WTC11 (cell line): Measurements from ENCODE around the gene VEPH1.

Source experiments
- E2F5 ChIP-seq: sonication (generic); formaldehyde crosslinking; IDR thresholded peaks from 2 replicates; pipeline ENCODE4 v1.8.1; 2022; ENCODE audit warnings: mild to moderate bottlenecking, moderate library complexity, missing genetic modification reagents
- HMGA2 ChIP-seq: fragments of 250-450 bp; sonication (Bioruptor Pico); IDR thresholded peaks from 2 replicates; pipeline ENCODE4 v1.4.0; 2021; ENCODE audit warnings: mild to moderate bottlenecking, moderate library complexity
- RELA ChIP-seq: sonication (generic); formaldehyde crosslinking; IDR thresholded peaks from 2 replicates; pipeline ENCODE4 v1.8.1; 2022; ENCODE audit warnings: missing genetic modification reagents, mild to moderate bottlenecking, borderline replicate concordance
- SOX15 ChIP-seq: fragments of 250-450 bp; sonication (Bioruptor Pico); IDR thresholded peaks from 2 replicates; pipeline ENCODE4 v1.9.0; 2021; ENCODE audit warnings: mild to moderate bottlenecking
- USF2 ChIP-seq: sonication (generic); formaldehyde crosslinking; IDR thresholded peaks from 2 replicates; pipeline ENCODE4 v1.8.1; 2023; ENCODE audit warnings: mild to moderate bottlenecking, missing genetic modification reagents, moderate library complexity
- ZNF232 ChIP-seq: sonication (generic); formaldehyde crosslinking; IDR thresholded peaks from 2 replicates; pipeline ENCODE4 v1.8.0; 2022; ENCODE audit warnings: mild to moderate bottlenecking, missing genetic modification reagents
- ZNF263 ChIP-seq: sonication (generic); formaldehyde crosslinking; IDR thresholded peaks from 2 replicates; pipeline ENCODE4 v1.8.1; 2022; ENCODE audit warnings: low read depth, mild to moderate bottlenecking, moderate library complexity, missing genetic modification reagents
- TF ChIP-seq, protein P1 (sequence below): fragments of 200-600 bp; IDR thresholded peaks from 2 replicates; pipeline ENCODE4 v1.8.0; 2022; ENCODE audit warnings: antibody characterized with exemption
- TF ChIP-seq, protein P2 (sequence below): sonication (generic); formaldehyde crosslinking; IDR thresholded peaks from 2 replicates; pipeline ENCODE4 v1.8.0; 2022; ENCODE audit warnings: mild to moderate bottlenecking, missing genetic modification reagents

DNA sequence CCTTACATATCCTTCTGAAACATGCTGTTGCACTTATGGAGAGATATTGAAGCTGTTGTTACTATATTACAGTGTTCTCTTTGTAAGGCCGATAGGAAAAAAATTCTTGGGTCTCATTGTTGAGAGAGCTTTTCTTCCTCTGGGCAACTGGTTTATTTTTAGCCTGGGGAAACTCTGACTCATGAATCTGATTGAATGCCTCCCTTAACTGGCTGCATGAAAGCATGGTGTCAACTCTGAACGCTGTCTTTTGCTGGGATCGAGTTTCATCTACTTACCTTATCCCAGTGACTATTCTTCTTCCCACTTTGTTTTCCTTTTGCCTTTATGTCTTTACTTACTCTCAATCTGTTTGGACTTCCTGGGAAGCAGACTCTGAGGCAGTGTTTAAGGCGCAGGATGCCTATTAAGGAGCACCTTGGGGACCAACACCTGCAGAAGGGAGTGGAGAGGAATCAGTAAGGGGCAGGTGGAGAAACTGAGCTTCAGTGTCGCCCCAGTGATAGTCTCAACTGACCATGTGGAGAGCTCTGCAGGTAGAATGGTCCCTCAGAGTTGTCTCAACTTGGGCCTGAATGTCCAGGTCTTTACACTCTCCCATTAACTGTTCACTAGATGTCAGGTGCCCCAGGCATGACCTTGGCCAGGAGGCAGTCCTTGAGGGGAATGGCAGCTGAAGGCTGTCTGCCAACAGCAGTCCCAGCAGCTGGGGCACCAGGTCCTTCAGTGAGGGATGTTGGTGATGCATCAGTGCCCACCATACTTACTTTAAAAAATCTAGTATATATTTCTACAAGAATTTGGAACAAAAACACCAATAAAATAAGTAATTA lies 254.4 kb downstream of the VEPH1 start:
- TF ChIP-seq, protein P1, sequence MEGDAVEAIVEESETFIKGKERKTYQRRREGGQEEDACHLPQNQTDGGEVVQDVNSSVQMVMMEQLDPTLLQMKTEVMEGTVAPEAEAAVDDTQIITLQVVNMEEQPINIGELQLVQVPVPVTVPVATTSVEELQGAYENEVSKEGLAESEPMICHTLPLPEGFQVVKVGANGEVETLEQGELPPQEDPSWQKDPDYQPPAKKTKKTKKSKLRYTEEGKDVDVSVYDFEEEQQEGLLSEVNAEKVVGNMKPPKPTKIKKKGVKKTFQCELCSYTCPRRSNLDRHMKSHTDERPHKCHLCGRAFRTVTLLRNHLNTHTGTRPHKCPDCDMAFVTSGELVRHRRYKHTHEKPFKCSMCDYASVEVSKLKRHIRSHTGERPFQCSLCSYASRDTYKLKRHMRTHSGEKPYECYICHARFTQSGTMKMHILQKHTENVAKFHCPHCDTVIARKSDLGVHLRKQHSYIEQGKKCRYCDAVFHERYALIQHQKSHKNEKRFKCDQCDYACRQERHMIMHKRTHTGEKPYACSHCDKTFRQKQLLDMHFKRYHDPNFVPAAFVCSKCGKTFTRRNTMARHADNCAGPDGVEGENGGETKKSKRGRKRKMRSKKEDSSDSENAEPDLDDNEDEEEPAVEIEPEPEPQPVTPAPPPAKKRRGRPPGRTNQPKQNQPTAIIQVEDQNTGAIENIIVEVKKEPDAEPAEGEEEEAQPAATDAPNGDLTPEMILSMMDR: no peak
- TF ChIP-seq ZNF232 (CRISPR knock-in tag) (no peak), ZNF263 (CRISPR knock-in tag) (no peak), USF2 (CRISPR knock-in tag) (no peak), HMGA2 (CRISPR knock-in tag) (no peak), RELA (CRISPR knock-in tag) (no peak), E2F5 (CRISPR knock-in tag) (no peak), SOX15 (CRISPR knock-in tag) (no peak)
- TF ChIP-seq, protein P2, sequence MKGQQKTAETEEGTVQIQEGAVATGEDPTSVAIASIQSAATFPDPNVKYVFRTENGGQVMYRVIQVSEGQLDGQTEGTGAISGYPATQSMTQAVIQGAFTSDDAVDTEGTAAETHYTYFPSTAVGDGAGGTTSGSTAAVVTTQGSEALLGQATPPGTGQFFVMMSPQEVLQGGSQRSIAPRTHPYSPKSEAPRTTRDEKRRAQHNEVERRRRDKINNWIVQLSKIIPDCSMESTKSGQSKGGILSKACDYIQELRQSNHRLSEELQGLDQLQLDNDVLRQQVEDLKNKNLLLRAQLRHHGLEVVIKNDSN (CRISPR knock-in tag): no peak
